CD4-positive, alpha-beta T cell treated with Interleukin-10 for 1 hour (primary cell): ENCODE results near the gene BTRC.
A peak's percentile ranks its signal among the peaks of the same experiment; 100 is the strongest.
"Not testable (repeated sequence)": the region's sequence is repeated elsewhere in the genome, so short reads cannot be mapped to it uniquely, and the experiment has no call there.

Experiments used
- DNase-seq: peaks from one replicate; pipeline ENCODE4 v3.0.0-alpha.2; 2020

BTRC gene

GRCh38 chr10:101351017-101351416 is 2.9 kb upstream of the BTRC start:
- no peak for DNase-seq

DNA sequence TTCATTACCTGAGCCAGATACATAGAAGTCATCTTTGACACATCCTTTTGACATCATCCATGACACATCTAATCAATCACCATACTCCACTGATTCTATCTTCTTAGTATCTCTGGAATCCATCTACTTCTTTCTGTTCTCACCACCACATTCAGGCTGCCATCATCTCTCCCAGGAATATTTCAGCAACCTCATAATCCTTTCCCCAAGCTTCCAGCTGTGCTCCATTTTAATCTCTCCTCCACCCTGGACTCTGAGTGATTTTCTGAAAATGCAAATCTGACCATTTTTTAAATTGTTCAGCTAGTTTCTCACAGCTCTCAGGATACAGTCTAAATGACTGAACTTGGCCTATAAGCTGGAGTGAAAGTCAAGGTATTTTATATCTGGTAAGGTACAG is 2.5 kb upstream of the BTRC start:
- DNase-seq, result no peak

DNA sequence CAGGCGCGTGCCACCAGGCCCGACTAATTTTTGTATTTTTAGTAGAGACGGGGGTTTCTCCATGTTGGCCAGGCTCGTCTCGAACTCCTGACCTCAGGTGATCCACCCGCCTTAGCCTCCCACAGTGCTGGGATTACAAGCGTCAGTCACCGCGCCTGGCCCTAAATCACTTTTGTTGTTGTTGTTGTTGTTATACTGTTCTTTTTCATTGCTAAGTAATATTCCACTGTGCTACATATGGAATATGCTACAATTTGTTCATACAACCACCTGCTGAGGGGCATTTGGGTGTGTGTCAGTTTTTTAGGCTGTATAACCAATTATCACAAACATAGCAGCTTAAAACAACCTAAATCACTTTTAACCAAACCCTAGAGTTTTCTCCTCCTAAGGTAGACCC is 1.1 kb upstream of the BTRC start:
- not testable (repeated sequence) for DNase-seq

DNA sequence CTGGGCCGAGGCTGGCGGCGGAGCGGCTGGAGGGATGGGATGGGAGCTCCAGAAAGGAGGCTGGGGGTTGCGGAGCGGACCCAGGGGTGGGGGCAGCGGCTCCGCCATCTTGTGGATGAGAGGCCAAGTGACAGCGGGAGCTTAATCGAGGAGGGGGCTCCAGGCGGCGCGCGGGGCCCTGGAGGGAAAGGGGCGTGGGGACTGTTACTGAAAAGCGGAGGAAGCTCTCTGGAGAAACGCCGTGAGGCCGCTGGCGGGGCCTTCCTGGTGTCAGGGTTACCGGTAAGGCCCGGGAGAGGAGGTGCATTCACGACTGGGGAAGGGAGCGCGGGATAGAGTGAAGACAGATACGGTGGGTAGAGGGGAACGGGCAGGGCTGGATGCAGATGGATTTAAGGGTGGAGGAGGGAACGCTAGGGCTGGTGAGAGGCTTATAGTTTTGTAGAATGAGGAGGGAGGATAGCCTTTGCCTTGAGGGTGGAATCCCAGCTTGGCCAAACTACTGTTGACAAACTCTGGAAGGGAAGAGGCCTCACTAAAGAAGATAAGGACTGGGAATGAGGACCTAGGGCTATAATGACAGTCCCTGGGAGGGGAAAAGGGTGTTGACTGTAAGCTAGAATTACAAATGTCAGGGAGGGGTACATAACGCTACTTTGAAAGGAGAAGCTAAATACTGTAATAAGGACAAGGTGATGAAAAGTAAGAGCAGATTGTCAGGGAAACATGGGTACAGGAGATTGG is 535 bp downstream of the BTRC start:
- DNase-seq, result peak; percentile 44

- DNase-seq, result no peak
These were observed 1.2 kb downstream of the BTRC start for GRCh38 chr10:101355072-101355706.

GRCh38 chr10:101356132-101356531 is 2.2 kb downstream of the BTRC start:
- no peak for DNase-seq

- DNase-seq, result no peak
These were observed 4.0 kb downstream of the BTRC start for GRCh38 chr10:101357958-101358357.

DNA sequence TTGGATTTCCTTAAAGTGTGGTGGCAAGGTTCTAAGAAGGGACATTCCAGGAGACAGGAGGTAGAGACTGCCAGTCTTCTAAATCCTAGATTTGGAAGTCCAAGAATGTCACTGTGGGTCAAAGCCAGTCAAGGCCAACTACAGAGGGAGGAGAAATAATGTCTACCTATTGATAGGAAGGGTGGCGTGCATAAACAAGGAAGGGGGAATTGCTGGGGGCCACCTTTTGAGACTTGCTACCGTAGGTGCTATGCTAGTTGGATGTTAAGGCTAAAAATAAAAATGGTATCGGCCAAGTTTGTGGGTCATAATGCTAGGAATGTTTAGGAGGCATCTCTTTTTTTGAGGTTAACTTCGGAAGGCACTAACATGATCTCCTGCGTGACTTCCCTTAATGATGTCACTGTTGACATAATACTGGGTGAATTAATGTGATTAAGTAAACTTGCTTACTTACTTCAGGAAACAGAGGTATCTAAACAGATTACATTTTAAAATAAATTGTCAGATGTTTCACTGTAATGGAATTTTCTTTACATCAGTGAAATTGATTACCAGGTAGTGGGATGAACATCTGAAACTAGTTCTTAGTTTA is 4.8 kb downstream of the BTRC start:
- DNase-seq, result no peak

- not testable (repeated sequence) for DNase-seq
These were observed 6.1 kb downstream of the BTRC start for GRCh38 chr10:101360090-101360489.

GRCh38 chr10:101360841-101361240 is 6.9 kb downstream of the BTRC start:
- not testable (repeated sequence) for DNase-seq

- DNase-seq, result no peak
These were observed 10.0 kb downstream of the BTRC start for GRCh38 chr10:101363850-101364400.

GRCh38 chr10:101364721-101365120 is 10.8 kb downstream of the BTRC start:
- no peak for DNase-seq

- no peak for DNase-seq
These were observed 13.8 kb downstream of the BTRC start for GRCh38 chr10:101367569-101368453.

GRCh38 chr10:101373063-101373462 is 19.1 kb downstream of the BTRC start:
- DNase-seq, result no peak

- DNase-seq, result not testable (repeated sequence)
These were observed 20.0 kb downstream of the BTRC start for GRCh38 chr10:101373993-101374392.

DNA sequence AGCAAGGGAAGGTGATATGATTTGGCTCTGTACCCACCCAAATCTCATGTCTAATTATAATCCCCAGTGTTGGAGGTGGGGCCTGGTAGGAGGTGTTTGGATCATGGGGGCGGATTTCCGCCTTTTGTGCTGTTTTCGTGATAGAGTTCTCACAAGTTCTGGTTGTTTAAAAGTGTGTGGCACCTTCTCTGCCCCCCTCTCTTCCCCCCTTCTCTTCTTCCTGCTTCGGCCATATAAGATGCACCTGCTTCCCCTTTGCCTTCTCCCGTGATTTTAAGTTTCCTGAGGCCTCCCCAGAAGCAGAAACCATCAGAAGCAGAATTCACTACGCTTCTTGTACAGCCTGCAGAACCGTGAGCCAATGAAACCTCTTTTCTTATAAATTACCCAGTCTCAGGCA is 21.1 kb downstream of the BTRC start:
- no peak for DNase-seq

GRCh38 chr10:101379663-101380352 is 25.8 kb downstream of the BTRC start:
- DNase-seq, result no peak

DNA sequence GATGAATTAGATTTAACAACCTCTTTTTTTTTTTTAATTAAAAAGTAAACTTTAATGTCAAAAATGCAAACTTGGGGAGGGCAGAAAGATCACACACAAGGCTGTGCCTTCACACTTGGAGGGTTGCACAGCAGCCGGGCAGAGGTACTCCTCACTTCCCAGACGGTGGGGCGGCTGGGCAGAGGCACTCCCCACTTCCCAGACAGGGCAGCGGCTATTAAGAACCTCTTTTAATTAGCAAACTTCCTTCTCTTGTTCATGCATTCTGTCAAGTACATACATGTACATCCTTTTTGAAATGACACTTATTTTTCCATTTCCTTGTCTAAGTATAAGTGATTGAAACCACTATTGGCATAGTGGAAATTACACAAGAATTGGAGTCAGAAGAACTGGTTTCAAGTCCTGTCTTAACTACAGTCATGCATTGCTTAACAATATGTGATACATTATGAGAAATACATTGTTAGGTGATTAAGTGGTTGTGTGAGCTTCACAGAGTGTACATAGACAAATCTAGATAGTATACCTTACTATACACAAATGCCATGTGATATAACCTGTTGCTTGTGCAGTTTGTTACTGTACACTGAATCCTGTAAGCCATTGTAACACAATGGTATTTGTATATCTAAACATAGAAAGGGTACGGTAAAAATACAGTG is 26.5 kb downstream of the BTRC start:
- DNase-seq, result no peak

DNA sequence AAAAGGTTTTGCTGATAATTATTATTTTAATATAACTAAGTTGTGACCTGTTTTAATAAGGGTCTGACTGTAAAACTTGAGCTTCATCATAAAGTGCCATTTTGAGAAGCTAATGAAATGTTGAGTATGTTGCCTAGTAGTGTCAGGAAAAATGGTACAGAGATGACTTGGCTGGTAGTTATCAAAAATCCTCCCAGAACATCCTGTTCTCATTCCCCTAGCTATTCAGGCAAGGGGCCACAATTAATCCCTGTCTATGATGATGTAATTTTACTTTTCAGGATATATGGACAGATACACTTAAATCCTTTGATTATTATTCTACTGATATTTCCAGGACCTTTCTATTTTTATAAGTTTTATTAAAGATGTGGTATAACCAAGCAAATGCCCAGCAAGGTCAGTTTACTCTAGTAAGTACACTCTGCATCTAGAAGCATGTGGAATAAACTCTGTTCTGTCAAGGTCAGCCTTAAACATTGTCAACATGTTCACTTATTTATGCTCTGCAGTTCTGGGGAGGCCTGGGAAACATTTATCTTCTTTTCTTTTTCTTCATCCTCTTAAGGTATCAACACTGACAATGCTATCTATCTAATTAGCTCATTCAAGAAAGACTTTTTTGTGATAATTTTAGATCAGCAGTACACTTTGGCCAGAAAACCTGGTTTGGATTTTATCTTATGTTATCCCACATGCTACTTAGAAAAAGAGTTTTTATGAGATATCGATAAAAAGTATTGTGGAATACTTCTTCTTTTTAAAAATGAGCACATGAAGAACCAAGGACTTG is 32.1 kb downstream of the BTRC start:
- DNase-seq, result no peak

DNA sequence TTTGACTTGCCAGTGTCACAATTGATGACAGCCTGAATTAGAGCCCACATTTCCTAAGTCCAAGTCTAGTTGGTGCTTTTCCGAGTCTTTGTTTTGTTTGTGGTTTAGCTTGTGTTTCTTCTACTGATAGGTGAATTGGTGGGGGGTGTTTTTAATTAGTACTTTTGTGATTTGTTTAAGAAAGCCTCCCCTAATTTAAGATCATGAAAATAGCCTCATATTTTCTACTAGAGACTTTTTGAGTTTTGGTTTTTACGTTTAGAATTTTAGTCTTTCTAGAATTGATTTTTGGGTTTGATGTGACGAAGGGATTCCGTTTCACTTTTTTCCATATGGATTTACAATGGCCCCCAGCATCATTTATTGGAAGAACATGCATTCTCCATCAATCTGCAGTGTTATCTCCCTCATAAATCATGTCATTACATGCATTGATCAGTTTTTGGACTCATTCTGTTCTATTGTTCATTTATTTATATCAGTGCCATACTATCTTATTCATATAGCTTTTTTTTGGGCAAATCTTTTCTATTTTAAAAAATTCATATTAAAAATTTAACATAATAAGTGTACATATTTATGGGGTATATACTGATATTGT is 32.8 kb downstream of the BTRC start:
- DNase-seq, result no peak
